DMS 273 (cell line): ENCODE results near the gene PANX2.
A peak's percentile ranks its signal among the peaks of the same experiment; 100 is the strongest.
"Not testable (repeated sequence)": the region's sequence is repeated elsewhere in the genome, so short reads cannot be mapped to it uniquely, and the experiment has no call there.

ENCODE experiments used
- DNase-seq: peaks from one replicate; lab custom pipeline; 2025; ENCODE audit not compliant: unreplicated experiment; lab: John Stamatoyannopoulos, UW

PANX2 gene

DNA sequence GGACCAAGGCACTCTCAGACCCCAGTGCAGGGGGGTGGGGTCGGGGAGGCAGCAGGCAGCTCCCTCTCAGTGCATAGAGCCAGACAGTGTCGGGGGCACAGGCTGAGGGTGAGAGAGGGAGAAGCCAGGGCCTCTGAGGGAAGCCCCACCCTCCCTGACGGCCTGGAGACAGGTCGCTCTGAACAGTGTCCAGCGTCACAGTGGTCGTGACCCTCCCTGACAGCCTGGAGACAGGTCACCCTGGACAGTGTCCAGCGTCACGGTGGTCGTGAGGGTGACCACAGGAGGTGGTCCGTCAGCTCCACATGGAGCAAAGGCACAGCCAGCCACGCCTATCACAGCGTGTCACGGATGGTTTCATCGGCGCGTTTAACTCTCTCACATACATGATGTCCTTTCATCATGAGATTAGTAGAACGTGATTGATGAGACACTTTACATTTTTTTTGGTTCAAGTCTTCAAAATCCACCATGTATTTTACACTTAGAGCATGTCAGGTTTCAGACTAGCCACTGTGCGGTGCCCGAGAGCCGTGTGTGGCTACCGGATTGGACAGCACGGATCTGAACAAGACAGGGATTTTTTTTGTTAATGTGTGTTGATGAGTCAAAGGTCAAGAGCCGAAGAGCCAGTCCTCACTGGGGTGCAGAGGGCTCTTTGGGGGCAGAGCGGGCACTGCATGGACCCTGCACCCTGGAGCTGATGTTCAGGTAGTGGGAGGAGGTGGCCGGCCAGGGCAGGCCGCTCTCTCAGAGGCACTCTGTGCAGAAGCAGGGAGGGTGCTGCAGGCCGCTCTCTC is 23.9 kb upstream of the PANX2 start:
- no peak for DNase-seq

DNA sequence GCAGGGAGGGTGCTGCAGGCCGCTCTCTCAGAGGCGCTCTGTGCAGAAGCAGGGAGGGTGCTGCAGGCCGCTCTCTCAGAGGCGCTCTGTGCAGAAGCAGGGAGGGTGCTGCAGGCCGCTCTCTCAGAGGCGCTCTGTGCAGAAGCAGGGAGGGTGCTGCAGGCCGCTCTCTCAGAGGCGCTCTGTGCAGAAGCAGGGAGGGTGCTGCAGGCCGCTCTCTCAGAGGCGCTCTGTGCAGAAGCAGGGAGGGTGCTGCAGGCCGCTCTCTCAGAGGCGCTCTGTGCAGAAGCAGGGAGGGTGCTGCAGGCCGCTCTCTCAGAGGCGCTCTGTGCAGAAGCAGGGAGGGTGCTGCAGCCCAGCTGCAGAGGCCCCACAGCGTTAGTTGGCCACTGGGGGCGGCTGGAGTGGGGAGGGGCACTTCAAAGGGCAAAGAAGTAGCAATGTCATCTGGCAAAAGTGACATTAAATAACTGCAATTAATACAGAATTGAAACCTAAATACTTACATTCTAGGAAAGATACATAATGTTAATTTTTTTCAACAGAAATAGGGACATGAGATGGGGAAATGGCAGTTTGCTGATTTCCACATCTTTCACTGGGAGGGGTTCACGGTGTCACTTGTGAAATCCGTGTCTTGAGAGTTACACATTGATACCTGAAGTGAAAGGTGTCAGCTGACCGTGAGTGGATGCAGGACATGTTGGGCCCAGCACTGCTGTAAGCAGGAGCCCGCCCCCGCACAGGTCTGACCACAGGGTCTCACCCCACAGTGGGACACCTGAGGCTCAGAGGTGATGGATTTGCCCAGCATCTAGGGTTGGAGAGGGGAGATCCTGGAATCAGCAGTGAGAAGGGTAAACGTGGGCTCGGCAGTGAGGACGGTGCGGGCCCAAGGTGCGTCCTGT is 23.0 kb upstream of the PANX2 start:
- DNase-seq: not testable (repeated sequence)

DNA sequence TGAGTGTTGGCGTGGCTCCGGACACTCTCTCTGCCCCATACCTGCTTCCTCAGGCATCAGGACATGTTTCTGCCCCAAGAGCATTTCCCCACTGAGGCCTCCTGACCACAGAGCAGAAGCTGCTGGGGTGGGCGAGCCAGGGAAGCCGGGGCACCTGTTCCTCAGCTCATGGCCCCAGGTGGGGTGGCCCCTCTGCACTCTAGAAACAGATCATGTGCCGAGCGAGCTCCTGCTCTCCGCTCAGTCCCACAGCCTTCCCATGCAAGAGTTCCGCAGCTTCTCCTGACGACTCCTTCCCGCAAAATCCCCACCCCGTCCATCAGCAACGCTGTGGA is 22.4 kb upstream of the PANX2 start:
- no peak for DNase-seq

DNA sequence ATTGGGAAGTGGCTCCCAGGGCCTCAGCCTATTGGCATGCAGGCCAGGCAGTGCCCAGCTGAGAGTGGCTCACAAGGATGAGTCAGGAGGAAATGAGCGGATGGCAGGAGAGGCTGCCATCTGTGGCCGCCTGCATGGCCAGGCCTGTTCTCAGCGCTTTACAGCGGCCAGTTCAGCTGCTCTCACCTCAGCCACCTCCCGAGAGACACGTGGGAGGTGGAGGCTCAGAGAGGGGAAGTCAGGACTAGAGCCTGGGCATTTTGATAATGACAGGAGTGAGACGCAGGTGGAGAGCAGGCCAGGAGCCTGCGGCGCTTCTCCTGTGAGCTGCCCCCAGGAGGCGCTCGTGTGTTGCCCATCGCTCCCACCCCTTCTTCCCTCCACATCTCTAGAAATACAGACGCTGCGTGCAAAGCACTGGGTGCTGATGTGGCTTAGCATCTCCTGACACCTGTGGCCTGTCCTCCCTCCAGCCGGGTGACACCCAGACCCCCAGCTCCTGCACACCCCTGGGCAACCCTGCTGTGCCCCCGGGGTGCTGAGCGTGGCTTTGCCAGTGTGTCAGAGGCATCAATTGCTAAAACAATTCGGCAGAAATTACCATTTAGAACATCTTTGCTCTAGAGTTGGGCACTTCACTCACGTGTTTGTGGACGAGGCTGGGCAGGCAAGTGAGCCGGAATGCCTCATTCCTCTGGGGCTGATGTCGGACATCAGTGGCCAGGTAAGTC is 21.4 kb upstream of the PANX2 start:
- peak; percentile 77 for DNase-seq

DNA sequence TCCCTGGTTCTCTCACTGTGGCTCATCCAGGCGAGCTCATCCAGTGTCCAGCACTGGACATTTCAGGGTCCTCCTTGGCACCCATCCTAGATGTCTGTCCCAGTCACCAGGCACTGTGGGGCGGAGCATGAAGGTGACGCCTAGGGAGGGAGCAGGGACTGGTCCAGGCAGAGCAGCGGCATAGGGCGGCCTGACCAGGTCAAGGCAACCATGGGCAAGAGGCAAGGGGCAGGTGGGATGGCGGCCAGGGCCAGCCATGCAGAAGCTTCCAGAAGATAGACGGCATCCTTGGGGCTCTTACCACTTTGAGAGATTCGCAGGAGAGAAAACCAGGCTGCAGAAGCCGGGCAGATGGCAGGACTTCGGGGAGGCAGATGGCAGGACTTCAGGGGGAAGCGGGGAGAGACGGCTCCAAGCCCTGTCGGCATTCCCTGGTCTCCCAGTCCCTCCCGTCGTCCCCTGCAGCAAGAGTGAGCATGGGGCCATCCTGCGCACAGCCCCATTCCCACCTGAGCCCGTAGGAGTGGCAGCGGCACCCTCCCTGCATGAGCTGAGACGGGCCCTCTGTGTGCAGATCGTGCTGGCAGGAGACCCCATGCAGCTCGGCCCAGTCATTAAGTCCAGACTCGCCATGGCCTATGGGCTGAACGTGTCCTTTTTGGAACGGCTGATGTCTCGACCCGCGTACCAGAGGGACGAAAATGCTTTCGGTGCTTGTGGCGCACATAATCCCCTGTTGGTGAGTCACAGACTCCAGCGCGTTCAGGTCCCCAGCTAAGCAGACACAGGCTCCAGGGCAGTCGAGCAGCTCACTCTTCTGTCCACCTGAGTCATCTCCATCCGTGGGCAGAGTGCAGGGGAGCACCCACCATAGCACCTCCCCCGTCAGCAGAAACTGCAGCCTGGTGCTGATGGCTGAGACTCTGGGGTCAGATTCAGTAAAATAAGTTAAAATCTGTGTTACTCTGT is 20.1 kb upstream of the PANX2 start:
- peak; percentile 75 for DNase-seq

DNA sequence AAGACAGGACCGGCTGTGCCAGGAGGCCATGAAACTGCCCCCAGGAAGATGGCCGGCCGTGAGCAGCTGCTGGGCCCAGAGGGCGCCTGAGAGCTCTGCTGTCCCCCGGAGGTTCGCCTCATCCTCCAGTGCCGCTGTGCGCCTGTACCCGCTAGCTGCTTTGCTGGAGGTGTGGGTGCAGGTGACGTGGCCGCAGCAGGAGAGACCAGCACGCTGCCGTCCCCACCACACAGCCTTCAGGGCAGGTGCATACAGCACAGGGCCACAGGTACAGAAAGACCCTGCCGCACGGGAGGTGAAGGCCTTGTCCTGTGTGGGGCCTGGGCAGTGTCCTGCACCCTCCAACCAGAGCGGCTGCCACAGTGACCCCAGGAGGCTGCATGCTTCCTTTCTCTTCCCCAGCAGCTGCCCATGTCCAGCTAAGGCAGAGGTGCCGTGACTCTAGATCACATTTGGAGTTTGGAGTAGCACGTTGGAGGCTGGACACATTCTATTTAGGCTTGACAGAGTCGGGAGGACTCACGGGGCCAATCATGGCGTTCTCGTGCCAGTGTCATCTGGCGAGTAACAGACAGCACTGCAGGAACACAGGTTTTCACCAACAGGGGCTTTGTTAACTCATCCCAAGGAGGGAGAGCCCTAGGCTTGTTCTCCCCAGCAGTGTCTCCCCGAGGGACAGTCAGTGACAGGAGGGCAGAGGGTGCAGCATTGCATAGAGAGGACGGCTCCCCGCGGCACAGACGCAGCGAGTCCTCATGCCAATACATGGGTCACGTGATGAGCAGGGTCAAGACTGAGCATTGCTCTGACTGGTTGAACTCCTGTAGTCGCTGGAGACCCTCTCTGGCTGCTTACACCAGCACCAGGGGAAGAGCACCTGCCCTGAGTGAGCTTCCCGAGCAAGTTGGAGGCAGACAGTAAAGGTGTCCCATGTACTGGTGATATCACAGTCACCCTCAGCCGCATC is 18.7 kb upstream of the PANX2 start:
- no peak for DNase-seq

DNA sequence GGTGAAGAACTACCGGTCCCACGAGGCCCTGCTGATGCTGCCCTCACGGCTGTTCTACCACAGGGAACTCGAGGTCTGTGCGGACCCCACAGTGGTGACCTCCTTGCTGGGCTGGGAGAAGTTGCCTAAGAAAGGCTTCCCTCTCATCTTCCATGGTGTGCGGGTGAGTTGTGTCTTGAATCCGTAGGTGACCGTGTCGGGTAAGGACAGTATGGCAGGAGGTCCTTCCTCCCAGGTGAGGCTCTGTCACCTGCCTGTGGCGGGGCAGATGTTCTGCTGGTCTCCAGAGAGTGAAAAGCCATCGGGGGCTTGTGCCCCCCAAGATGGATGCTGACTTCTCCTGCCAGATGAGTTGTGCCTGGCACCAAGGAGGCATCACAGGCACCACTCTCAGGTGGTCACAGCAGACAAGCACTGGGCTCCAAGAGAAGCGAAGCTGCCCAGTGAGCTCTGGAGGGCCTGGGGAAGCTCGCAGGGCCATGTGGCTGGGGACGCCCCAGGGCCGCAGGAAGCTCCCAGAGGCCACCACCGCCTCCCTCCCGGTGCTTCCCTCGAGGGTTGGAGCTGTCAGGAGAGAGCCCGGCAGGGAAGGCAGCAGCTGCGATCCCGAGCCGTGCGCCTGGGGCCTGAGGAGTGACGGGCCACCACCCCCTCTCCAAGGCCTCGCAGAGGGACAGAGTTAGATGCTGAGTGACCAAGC is 17.3 kb upstream of the PANX2 start:
- DNase-seq: no peak

DNA sequence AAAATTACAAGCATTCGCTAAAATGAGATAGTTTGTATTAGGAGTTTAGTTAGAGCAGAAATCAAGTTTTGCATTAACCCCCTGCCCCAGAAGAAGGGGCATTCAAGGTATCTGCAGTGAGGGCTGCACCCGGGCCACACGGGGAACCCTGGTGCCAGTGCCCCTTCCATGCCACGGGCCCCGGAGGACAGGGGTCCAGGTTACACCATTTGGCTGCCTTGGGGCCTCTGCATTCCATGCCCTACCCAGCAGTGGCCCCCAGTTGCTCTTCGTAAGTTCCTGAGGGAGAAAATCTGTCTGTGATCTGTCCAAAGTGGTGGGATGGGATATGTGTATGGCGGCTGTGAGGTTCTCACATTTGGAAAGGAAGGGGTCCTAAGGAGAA is 16.8 kb upstream of the PANX2 start:
- DNase-seq: no peak

DNA sequence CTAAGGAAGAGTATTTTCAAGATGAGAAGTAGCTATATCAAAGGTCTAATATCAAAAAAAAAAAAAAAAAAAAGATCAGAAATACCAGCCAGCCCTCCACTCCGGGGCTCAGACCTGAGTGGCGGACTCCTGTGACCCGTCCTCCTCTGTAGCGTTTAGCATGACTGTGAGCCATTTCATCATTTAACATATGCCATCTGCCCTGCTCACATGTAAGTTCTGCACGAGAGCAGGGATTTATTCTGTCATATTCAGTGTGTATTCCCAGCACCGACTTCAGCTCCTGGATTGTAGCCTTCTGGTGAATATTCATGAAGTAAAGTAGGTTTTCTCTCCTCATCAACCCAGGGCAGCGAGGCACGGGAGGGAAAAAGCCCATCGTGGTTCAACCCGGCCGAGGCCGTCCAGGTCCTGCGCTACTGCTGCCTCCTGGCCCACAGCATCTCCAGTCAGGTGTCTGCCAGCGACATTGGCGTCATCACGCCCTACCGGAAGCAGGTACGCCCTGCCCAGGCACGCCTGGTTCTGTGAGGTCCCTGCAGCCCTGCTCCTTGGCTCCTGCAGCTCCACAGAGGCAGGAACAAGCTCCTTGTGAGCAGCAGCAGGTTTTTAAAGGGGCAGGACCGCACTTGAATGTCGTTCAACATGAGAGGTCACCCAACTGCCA is 12.7 kb upstream of the PANX2 start:
- no peak for DNase-seq

DNA sequence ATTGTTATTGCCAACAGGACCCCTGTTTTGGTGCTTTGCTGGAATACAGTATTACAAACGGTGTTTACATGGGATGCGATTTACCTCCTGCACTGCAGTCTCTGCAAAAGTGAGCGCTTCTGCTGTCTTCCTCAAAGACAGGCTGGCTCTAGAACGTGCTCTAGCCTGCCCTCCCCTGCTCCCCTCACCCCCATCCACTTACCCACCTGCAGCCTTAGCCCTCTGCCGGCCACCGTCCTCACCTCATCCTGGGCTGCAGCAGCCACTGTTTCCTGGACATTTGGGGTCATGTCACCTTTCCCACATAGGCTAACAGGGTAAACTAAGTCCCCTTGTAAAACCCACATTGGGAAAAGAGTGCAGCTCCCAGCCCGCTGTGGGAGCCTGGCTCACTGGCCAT is 9.6 kb upstream of the PANX2 start:
- DNase-seq: no peak

DNA sequence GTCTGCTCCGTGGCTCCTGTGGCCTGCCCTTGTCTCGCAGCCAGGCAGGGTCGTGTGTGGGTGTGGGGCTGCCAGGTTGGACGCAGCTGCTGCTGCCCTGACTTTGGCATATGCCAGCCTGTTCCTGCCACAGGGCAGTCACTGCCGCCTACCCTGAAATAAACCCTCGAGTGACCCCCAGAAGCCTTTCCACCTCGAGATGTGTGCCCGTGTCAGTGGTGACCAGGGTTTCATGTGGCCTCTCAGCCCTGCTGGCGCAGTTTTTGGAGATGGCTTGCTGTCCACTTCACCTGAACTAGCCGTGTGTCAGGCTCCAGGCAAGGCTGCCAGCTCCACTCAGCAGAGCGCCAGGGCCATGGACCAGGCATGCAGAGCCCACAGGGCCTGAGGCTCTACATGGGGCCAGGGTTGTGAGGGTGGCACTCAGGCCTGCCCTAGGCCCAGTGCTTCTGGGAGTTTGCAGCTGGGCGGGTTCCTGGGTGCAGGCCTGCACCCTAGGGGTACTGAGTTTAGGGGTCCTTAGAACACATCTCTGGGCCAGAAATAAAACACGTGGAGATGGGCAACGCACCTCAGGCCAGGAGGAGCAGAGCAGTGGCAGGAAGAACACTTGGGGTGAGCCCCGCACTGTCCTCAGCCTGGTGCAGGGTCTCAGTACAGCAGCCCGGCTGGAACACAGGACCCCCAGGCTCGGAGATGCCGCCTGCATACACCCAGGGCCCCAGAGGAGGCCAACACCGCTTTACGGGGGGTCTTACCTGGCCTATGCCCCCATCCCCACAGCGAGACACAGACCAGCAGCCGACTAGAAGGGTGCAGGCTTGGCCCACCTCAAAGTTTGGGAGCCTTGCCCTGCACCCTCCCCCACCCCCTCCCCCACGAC is 8.8 kb upstream of the PANX2 start:
- no peak for DNase-seq

DNA sequence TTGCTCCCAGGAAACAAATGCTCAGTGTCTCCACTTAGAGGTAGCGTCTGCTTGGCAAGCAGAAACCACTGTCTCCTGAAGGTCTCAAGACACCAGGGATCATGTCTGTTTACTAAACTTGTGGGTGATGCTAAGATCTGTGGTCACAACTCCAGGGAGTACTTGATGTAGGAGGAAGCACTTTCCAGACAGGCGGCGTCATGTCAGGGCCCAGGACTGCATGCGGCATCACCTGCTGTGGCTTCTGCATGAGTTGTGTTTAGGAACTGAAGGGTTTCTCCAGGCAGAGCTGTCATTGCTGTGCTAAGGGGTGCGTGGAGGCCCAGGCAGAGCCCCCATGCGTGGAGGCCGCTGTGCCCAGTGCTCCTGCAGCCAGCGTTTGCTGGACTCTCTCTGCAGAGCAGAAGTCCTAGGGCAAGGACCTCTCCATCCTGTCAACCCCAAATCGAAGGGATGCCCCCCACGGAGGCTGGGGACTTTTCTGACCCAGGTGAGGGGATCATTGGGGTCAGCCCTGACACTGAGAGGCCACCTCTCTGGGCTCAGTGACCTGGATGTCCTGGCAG is 8.1 kb upstream of the PANX2 start:
- DNase-seq: no peak

DNA sequence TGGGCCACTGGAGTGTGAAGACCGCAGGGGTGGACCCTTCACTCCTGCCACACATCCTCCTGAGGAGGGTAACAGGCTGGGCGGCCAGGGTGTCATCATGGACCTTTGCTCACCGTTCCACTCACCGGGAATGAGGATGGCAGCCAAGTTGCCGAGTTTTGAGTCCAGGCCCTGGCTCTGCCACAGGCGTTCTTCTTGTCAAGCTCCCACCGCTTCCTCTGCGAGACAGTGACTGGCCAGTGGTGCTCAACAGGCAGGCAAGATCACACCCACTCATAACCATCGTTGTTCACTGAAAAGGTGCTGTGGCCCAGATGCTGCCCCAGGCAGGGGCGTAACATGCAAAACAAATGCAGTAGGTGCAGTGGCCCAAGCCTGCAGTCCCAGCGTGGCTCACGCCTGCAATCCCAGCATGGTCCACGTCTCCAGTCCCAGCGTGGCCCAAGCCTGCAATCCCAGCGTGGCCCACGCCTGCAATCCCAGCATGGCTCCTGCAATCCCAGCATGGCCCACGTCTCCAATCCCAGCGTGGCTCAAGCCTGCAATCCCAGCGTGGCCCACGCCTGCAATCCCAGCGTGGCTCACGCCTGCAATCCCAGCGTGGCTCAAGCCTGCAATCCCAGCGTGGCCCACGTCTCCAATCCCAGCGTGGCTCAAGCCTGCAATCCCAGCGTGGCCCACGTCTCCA is 5.0 kb upstream of the PANX2 start:
- DNase-seq: no peak

DNA sequence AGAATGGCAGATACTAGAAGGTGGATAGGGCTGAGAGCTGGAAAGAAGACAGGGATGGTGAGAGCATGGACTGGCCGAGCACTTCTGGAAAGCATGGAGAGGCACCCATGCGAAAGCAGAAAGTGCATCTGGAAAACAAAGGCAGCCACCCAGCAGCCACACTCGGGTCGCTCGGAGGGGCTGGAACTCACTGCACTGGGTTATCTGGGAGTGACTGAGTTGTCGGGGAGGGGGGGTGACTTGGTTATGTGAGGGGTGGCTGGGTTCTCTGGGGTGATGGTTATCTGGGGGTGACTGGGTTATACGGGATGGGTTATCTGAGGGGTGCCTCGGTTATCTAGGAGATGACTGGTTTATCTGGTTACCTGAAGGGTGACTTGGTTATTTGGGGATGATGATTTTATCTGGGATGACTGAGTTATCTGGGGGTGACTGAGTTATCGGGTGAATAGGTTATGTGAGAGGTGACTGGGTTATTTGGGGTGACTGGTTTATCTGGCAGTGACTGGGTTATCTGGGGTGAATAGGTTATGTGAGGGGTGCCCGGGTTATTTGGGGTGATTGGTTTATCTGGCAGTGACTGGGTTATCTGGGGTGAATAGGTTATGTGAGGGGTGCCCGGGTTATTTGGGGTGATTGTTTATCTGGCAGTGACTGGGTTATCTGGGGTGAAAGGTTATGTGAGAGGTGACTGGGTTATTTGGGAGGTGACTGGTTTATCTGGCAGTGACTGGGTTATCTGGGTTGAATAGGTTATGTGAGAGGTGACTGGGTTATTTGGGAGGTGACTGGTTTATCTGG is 2.6 kb upstream of the PANX2 start:
- no peak for DNase-seq

DNA sequence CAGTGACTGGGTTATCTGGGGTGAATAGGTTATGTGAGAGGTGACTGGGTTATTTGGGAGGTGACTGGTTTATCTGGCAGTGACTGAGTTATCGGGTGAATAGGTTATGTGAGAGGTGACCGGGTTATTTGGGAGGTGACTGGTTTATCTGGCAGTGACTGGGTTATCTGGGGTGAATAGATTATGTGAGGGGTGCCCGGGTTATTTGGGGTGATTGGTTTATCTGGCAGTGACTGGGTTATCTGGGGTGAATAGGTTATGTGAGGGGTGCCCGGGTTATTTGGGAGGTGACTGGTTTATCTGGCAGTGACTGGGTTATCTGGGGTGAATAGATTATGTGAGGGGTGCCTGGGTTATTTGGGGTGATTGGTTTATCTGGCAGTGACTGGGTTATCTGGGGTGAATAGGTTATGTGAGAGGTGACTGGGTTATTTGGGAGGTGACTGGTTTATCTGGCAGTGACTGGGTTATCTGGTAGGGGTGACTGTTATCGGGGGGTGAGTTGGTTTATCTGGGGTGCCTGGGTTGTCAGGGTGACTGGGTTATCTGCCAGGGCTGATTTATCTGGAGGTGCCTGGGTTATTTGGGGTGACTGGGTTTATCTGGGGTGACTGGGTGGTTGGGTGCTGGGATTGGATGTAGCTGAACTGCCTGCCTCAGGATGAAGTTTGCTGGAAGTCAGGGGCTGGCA is 1.9 kb upstream of the PANX2 start:
- not testable (repeated sequence) for DNase-seq
